Measurements from ENCODE around the gene EDDM3A.

EDDM3A gene

DNA sequence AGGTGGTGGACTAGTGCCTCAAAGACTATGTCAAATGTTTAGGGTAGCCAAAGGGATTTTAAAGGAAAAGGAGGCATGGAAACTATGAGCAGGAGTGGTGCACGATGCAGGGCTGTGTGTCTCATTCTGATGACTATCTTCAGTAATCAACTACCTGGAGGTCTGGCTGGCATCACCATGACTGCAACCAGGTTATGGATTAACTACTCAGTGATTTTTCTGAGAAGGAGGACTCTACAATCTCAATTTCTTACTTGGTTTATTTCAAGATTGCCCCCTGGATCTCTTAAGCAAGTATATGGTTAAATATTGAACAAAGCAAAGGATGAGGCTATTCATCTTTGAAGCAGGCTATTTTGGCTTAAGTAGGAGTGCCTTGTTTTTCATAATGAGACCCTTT is 19.2 kb upstream of the EDDM3A start:
- H3K79me2 ChIP-seq, result no peaks in the 10 kb centered on the region
- H3K4me1 ChIP-seq, result no peaks in the 10 kb centered on the region
- H3K27ac ChIP-seq, result no peak overlapping the region

GRCh38 chr14:20730891-20731290 is 14.8 kb upstream of the EDDM3A start:
- no peaks in the 10 kb centered on the region for H3K36me3 ChIP-seq (ENCODE audit: control insufficient read depth, insufficient read depth, low read length)
- no peak overlapping the region for H2AFZ ChIP-seq
- no peaks in the 10 kb centered on the region for H3K9me3 ChIP-seq (ENCODE audit: control insufficient read depth, low read length)
- no peaks in the 10 kb centered on the region for H3K4me1 ChIP-seq
- H3K27me3 ChIP-seq (ENCODE audit: control insufficient read depth, insufficient read depth, low read length), result no peaks in the 10 kb centered on the region
- H3K4me2 ChIP-seq (ENCODE audit: low read length), result no peak overlapping the region
- TF ChIP-seq, protein P1, sequence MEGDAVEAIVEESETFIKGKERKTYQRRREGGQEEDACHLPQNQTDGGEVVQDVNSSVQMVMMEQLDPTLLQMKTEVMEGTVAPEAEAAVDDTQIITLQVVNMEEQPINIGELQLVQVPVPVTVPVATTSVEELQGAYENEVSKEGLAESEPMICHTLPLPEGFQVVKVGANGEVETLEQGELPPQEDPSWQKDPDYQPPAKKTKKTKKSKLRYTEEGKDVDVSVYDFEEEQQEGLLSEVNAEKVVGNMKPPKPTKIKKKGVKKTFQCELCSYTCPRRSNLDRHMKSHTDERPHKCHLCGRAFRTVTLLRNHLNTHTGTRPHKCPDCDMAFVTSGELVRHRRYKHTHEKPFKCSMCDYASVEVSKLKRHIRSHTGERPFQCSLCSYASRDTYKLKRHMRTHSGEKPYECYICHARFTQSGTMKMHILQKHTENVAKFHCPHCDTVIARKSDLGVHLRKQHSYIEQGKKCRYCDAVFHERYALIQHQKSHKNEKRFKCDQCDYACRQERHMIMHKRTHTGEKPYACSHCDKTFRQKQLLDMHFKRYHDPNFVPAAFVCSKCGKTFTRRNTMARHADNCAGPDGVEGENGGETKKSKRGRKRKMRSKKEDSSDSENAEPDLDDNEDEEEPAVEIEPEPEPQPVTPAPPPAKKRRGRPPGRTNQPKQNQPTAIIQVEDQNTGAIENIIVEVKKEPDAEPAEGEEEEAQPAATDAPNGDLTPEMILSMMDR (IDR thresholded peaks at IDR 0.05), result no peak
- H3K79me2 ChIP-seq, result no peaks in the 10 kb centered on the region
- H3K4me3 ChIP-seq (ENCODE audit: low read depth, low read length), result no peak overlapping the region
- H3K9ac ChIP-seq, result no peak overlapping the region
- H3K27ac ChIP-seq, result no peak overlapping the region

More for the DNA sequence above, 19.2 kb upstream of the EDDM3A start:
- TF ChIP-seq, protein P1 (IDR thresholded peaks at IDR 0.05), result no peak
- Histone ChIP-seq H3K9me3 (ENCODE audit: control insufficient read depth, low read length) (no peaks in the 10 kb centered on the region), H3K4me2 (ENCODE audit: low read length) (no peak overlapping the region), H3K9ac (no peak overlapping the region), H2AFZ (no peak overlapping the region), H3K27me3 (ENCODE audit: control insufficient read depth, insufficient read depth, low read length) (peaks cover 3% of the 10 kb centered on the region), H3K4me3 (ENCODE audit: low read depth, low read length) (no peak overlapping the region), H3K36me3 (ENCODE audit: control insufficient read depth, insufficient read depth, low read length) (no peaks in the 10 kb centered on the region)

DNA sequence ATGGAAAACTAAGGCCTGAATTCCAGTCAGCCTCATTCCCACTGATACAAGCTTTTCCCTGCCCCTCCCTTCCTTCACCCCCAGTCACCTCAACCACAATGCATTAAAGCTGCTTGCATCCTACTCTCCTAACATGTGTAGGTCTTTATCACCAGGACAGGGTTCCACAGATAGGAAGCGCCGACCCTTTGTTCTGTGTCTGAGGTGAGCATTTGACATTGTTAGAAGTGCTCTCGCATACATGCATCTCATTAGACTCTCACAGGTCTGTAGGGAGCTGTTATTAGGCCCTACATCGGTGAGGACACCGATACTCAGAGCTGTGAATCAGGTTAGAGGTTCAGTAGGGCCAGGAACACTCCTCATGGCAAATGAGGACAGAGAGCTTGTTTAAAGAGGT is 13.2 kb upstream of the EDDM3A start:
- TF ChIP-seq, protein P1 (IDR thresholded peaks at IDR 0.05), result no peak
- H3K36me3 ChIP-seq (ENCODE audit: control insufficient read depth, insufficient read depth, low read length), result no peaks in the 10 kb centered on the region
- H3K27me3 ChIP-seq (ENCODE audit: control insufficient read depth, insufficient read depth, low read length), result no peaks in the 10 kb centered on the region
- no peaks in the 10 kb centered on the region for H3K9me3 ChIP-seq (ENCODE audit: control insufficient read depth, low read length)
- H3K4me3 ChIP-seq (ENCODE audit: low read depth, low read length), result no peak overlapping the region
- no peaks in the 10 kb centered on the region for H3K4me1 ChIP-seq
- no peak overlapping the region for H2AFZ ChIP-seq
- no peak overlapping the region for H3K9ac ChIP-seq
- no peak overlapping the region for H3K4me2 ChIP-seq (ENCODE audit: low read length)
- no peak overlapping the region for H3K27ac ChIP-seq
- no peaks in the 10 kb centered on the region for H3K79me2 ChIP-seq

- TF ChIP-seq, protein P1 (IDR thresholded peaks at IDR 0.05), result no peak
- no peaks in the 10 kb centered on the region for H3K4me1 ChIP-seq
- no peak overlapping the region for H3K27ac ChIP-seq
- H3K36me3 ChIP-seq (ENCODE audit: control insufficient read depth, insufficient read depth, low read length), result no peaks in the 10 kb centered on the region
- H3K79me2 ChIP-seq, result no peaks in the 10 kb centered on the region
- H3K4me3 ChIP-seq (ENCODE audit: low read depth, low read length), result no peak overlapping the region
- no peaks in the 10 kb centered on the region for H3K9me3 ChIP-seq (ENCODE audit: control insufficient read depth, low read length)
- H2AFZ ChIP-seq, result no peak overlapping the region
- H3K9ac ChIP-seq, result no peak overlapping the region
- H3K27me3 ChIP-seq (ENCODE audit: control insufficient read depth, insufficient read depth, low read length), result no peaks in the 10 kb centered on the region
- no peak overlapping the region for H3K4me2 ChIP-seq (ENCODE audit: low read length)
Measured at GRCh38 chr14:20732979-20733635, 12.6 kb upstream of the EDDM3A start.
